Measurements from ENCODE around the gene DGKI.

DGKI gene

DNA sequence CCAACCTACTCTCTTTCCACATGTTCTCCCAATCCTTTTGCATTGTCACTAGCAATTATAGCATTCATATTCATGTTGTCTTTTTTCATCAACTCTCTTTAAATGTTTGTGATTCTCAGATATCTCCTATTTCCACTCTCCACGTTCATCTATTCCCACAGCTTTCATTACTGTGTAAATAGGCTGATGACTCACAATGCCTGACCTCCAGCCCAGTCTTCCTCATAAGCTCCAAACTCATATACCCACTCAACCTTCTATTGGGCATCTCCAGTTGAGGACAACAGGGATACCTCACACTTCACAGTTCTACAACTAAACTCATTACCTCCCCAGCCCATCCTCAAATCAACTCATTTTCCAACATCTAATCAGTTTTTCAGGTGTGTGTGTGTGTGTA, 194.1 kb downstream of the DGKI start:
- TF ChIP-seq, protein P1, sequence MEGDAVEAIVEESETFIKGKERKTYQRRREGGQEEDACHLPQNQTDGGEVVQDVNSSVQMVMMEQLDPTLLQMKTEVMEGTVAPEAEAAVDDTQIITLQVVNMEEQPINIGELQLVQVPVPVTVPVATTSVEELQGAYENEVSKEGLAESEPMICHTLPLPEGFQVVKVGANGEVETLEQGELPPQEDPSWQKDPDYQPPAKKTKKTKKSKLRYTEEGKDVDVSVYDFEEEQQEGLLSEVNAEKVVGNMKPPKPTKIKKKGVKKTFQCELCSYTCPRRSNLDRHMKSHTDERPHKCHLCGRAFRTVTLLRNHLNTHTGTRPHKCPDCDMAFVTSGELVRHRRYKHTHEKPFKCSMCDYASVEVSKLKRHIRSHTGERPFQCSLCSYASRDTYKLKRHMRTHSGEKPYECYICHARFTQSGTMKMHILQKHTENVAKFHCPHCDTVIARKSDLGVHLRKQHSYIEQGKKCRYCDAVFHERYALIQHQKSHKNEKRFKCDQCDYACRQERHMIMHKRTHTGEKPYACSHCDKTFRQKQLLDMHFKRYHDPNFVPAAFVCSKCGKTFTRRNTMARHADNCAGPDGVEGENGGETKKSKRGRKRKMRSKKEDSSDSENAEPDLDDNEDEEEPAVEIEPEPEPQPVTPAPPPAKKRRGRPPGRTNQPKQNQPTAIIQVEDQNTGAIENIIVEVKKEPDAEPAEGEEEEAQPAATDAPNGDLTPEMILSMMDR (IDR thresholded peaks at IDR 0.05) = no peak

DNA sequence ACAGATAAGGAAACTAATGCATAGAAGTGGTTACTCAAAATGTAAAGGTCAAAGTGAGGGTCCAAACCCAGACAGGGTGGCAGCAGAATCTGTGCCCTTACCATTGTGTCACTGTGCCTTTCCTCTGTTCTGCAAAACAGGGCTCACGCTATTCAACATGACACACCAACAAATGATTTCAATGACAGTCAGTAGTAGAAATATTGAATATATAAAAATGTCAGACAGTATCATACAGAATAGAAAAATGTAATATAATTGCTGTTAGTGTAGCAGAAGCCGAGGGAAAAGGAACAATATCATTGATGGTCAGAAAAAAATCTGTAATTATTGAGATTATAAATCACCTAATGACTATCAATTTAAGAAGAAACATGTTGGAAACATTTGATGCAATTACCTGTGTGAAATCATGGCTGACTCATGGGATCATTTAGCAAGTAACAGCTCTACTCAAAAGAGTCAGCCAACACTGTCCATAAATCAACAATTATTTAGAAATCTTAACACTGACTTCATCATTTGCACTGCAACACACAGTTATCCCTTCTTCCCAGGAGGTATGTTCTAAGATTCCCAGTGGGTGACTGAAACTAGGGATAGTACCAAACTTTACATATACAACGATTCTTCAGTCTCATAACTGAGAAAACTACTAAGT, 198.7 kb downstream of the DGKI start:
- TF ChIP-seq, protein P1 (IDR thresholded peaks at IDR 0.05) = no peak

DNA sequence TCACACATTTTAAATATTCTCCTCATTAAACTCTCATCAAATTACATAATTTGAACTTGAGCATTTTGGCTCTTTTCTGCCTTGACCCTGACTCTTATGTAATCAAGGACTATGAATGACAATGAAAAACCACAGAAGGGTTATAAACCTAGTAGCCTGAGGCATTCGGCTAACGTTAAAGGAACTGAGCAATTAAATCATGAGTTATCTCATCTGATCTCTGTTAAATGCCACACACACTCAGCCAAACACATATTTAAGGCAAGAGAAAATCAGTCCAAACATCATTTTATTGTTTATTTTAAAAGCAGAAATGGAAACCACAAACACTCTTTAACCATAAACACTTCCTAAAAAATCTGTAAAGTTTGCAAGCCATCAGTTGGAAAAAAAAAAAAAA, 204.3 kb downstream of the DGKI start:
- TF ChIP-seq, protein P1 (IDR thresholded peaks at IDR 0.05) = no peak

DNA sequence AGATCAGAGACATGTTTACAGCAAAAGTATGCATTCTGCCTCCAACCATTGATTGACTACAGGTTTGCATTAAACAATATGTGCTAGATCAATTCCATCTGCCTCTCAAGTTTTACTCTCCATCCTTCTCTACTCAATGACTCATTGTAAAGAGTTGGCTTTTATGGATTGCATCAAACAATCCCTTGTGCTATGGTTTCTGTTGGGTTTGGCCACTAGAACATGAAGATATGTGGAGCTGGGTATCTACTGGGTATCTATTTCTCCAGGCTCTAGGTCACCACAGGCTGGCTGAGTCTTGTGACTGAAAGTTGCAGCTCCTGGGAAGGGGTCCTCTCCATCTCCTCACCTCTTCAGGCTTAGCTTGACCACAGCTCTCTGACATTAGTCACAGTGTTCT, 204.7 kb downstream of the DGKI start:
- TF ChIP-seq, protein P1 (IDR thresholded peaks at IDR 0.05) = no peak

DNA sequence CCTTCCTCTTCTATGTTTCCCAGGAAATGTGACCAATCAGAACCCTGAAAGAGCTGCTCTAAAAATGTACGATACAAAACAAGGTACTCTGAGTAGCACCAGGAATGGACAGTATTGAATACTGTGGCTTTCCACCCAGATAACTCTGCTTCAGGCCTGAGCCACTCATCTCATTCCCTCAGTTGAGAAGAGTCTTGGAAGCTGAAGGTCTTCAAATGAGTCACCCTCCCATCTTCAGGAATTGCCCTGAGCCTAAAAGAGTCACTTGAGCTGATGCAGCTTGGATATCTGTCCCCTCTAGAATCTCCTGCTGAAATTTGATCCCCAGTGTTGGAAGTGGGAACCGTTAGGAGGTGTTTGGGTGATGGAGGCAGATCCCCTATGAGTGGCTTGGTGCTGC, 210.4 kb downstream of the DGKI start:
- TF ChIP-seq, protein P1 (IDR thresholded peaks at IDR 0.05) = no peak

DNA sequence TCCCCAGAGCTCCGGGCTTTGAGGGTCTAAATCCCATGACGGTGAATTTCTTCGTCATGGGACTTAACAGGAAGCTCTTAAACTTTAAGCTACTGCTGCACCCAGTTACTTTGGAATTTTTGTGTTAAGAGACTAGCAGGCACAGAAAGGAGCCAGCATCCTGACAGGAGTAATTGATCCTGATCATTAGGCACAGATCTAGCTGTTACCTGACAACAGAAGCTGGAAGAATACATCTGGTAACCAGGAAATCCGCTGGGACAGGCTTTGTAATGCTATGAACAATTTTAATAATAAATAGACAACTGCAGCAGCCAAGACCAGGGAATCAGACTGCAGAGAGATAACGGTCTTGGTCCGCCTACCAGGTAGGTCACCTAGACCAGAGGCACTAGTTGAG, 210.9 kb downstream of the DGKI start:
- TF ChIP-seq, protein P1 (IDR thresholded peaks at IDR 0.05) = no peak

DNA sequence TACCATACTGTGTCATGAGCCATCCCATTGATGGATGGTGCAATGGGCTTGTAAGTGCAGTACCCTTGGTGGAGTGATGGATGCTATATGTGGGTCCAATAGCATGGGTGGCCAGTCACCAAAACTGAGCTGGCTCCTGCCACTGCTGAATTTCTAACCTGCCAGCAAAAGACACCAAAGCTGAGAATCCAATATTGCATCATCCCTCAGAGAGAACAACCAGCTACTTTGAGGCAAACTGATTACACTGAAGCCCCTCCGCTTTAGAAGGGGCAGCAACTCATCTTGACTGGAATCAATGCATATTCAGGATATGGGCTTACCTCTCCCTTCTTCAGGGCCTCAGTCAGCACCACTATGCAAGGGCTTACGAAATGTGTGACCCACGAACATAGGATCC, 211.6 kb downstream of the DGKI start:
- TF ChIP-seq, protein P1 (IDR thresholded peaks at IDR 0.05) = no peak

DNA sequence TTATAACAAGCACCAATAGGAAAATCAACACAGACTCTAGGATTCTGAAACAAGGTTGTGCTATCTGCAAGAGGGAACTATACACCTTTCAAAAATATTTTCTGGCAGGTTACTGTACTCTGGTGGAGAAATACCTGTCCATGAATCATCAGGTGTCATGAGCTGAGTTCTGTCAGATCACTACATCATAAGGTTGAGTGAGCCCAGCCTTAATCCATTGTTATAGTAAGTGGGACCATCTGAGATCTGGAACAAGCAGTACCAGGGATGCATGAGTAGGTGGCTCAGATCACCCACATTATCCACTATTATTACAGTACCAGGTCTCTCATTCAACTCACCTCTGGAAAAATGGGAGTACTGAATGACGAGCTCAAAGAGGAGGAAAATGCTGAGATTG, 212.4 kb downstream of the DGKI start:
- TF ChIP-seq, protein P1 (IDR thresholded peaks at IDR 0.05) = no peak

Data from LNCAP (cell line).